Breast epithelium (tissue), 4 donors: ENCODE measurements around the gene CLCN1. TPM values are rescaled to one million over a fixed set of nuclear protein-coding genes. Genes with fewer than 3 reads are reported as not detected.

Experiments
- DNase-seq, 2 donors: peaks; one replicate each; pipeline ENCODE4 v3.0.0-alpha.2; 2019; ENCODE audit warnings: low spot score in 2 of 2
- H3K27ac ChIP-seq, 2 donors: fragments of 200-600 bp; sonication (generic) in 1 of 2; one replicate each; pipeline ENCODE4 v1.5.1; 2016 to 2019; ENCODE audit warnings: mild to moderate bottlenecking in 1 of 2
- H3K27me3 ChIP-seq, 2 donors: fragments of 200-600 bp; sonication (generic) in 1 of 2; one replicate each; pipeline versions ENCODE4 v1.5.1 to v1.6.0; 2017 to 2019; ENCODE audit warnings: control low read depth in 1 of 2, mild to moderate bottlenecking in 1 of 2
- H3K36me3 ChIP-seq: fragments of 200-600 bp; one replicate; pipeline ENCODE4 v1.5.1; 2019
- H3K4me1 ChIP-seq, 2 donors: fragments of 200-600 bp; sonication (generic); one replicate each; pipeline ENCODE4 v1.5.1; 2016 to 2019; ENCODE audit warnings: control low read depth in 1 of 2
- H3K4me3 ChIP-seq, 3 donors: fragments of 200-600 bp; sonication (generic); 1 replicate in 2 of 3; 2 replicates in 1 of 3; pipeline ENCODE4 v1.5.1; 2016 to 2019; ENCODE audit warnings: mild to moderate bottlenecking in 3 of 3, moderate library complexity in 2 of 3
- H3K9me3 ChIP-seq, 2 donors: fragments of 200-600 bp; sonication (generic) in 1 of 2; one replicate each; pipeline ENCODE4 v1.5.1; 2016 to 2019; ENCODE audit warnings: control low read depth in 1 of 2
- CTCF ChIP-seq, 3 donors: fragments of 450-650 bp; IDR thresholded peaks; one replicate each; pipeline ENCODE4 v1.5.1; 2016 to 2017; ENCODE audit warnings: antibody characterized with exemption in 3 of 3, mild to moderate bottlenecking in 3 of 3, moderate library complexity in 3 of 3
- POLR2A ChIP-seq: fragments of 450-650 bp; IDR thresholded peaks from one replicate; pipeline ENCODE4 v1.6.1; 2016; ENCODE audit warnings: antibody characterized with exemption, mild to moderate bottlenecking, moderate library complexity
- POLR2AphosphoS5 ChIP-seq, 3 donors: sonication (generic); formaldehyde crosslinking; IDR thresholded peaks; one replicate each; pipeline ENCODE4 v1.6.1; 2017; ENCODE audit warnings: antibody characterized with exemption in 3 of 3
- intact Hi-C: fragments of 100-400 bp; cut with DNase I; formaldehyde crosslinking; loops from one replicate; pipeline ENCODE4 v1.15.1; 2023; ENCODE audit warnings: low total_unique reads
- total RNA-seq, 3 donors: library from RNA; depleted of rRNA; stranded (reverse); fragments of >200 nt; gene quantifications; one replicate each; pipeline ENCODE4 v1.1.0, GENCODE V29; 2016

CLCN1 gene
- total RNA-seq, 3 donors from 2014 or later: 0.29 TPM; not detected in 2

- Histone ChIP-seq H3K9me3 (no peaks in the 10 kb centered on the region), H3K36me3 (no peaks in the 10 kb centered on the region), H3K4me3 (no peak overlapping the region), H3K27ac (no peak overlapping the region), H3K4me1 (peaks cover 0 to 3% of the 10 kb centered on the region in 2 donors), H3K27me3 (no peaks in the 10 kb centered on the region)
- intact Hi-C loops: no loop called here
- no peak for TF ChIP-seq POLR2A
- TF ChIP-seq CTCF (IDR thresholded peaks at IDR 0.05): no peak
- TF ChIP-seq POLR2AphosphoS5 (IDR thresholded peaks at IDR 0.05): no peak
- DNase-seq: no peak
Measured at GRCh38 chr7:143327903-143328302, 12.0 kb downstream of the CLCN1 start.

- H3K4me1 ChIP-seq: no peaks in the 10 kb centered on the region
- no peak for DNase-seq
- no peak for TF ChIP-seq POLR2AphosphoS5 (IDR thresholded peaks at IDR 0.05)
- TF ChIP-seq POLR2A: no peak
- no peak for TF ChIP-seq CTCF (IDR thresholded peaks at IDR 0.05)
- H3K27me3 ChIP-seq: no peaks in the 10 kb centered on the region
- no peak overlapping the region for H3K27ac ChIP-seq
- H3K4me3 ChIP-seq: no peak overlapping the region
- intact Hi-C loops: no loop called here
- no peaks in the 10 kb centered on the region for H3K9me3 ChIP-seq
- H3K36me3 ChIP-seq: no peaks in the 10 kb centered on the region
Measured at GRCh38 chr7:143329471-143330170, 13.7 kb downstream of the CLCN1 start.

GRCh38 chr7:143331179-143331801 lies 15.4 kb downstream of the CLCN1 start:
- Histone ChIP-seq H3K36me3 (no peaks in the 10 kb centered on the region), H3K4me3 (no peak overlapping the region), H3K27me3 (no peaks in the 10 kb centered on the region), H3K27ac (peak overlapping the region in 1 of 2 donors; percentile 43), H3K9me3 (no peaks in the 10 kb centered on the region), H3K4me1 (no peaks in the 10 kb centered on the region)
- intact Hi-C loops: no loop called here
- no peak for DNase-seq
- TF ChIP-seq POLR2A (no peak), CTCF (IDR thresholded peaks at IDR 0.05) (no peak), POLR2AphosphoS5 (IDR thresholded peaks at IDR 0.05) (no peak)

GRCh38 chr7:143334244-143334643 lies 18.3 kb downstream of the CLCN1 start:
- H3K36me3 ChIP-seq: no peaks in the 10 kb centered on the region
- no peak overlapping the region for H3K27ac ChIP-seq
- no peak for DNase-seq
- no peaks in the 10 kb centered on the region for H3K27me3 ChIP-seq
- intact Hi-C loops: no loop called here
- H3K4me3 ChIP-seq: no peak overlapping the region
- no peaks in the 10 kb centered on the region for H3K9me3 ChIP-seq
- H3K4me1 ChIP-seq: no peaks in the 10 kb centered on the region
- TF ChIP-seq CTCF (IDR thresholded peaks at IDR 0.05) (no peak), POLR2A (no peak), POLR2AphosphoS5 (IDR thresholded peaks at IDR 0.05) (no peak)

- DNase-seq: no peak
- Histone ChIP-seq H3K4me1 (no peaks in the 10 kb centered on the region), H3K9me3 (no peaks in the 10 kb centered on the region), H3K4me3 (no peak overlapping the region), H3K36me3 (no peaks in the 10 kb centered on the region), H3K27me3 (no peaks in the 10 kb centered on the region), H3K27ac (no peak overlapping the region)
- no peak for TF ChIP-seq POLR2AphosphoS5 (IDR thresholded peaks at IDR 0.05)
- no peak for TF ChIP-seq CTCF (IDR thresholded peaks at IDR 0.05)
- no peak for TF ChIP-seq POLR2A
- intact Hi-C loops: no loop called here
Measured at GRCh38 chr7:143337216-143337615, 21.3 kb downstream of the CLCN1 start.
